CD14-positive monocyte (primary cell): ENCODE results near the gene SLC26A6. TPM values are rescaled to one million over a fixed set of nuclear protein-coding genes. Genes with fewer than 3 reads are reported as not detected.
A peak's percentile ranks its signal among the peaks of the same experiment; 100 is the strongest.

ENCODE experiments used
- DNase-seq, 3 donors: peaks; one replicate each; pipeline ENCODE4 v3.0.0-alpha.2; 2011 to 2022
- H2AFZ ChIP-seq: 2 replicates; pipeline ENCODE4 v1.6.0; 2012; ENCODE audit warnings: mild to moderate bottlenecking, low read depth, low read length, inconsistent platforms; ENCODE audit not compliant: insufficient read depth, poor library complexity, severe bottlenecking
- H3K27ac ChIP-seq, 2 donors: 1 replicate in 1 of 2; 2 replicates in 1 of 2; pipeline ENCODE4 v1.5.1; 2012 to 2013; ENCODE audit warnings: low read length in 2 of 2, control low read depth in 1 of 2, inconsistent platforms in 1 of 2, low read depth in 1 of 2, mild to moderate bottlenecking in 1 of 2
- H3K27me3 ChIP-seq, 2 donors: one replicate each; pipeline versions ENCODE4 v1.6.0 to v1.6.1; 2011 to 2013; ENCODE audit warnings: low read length in 2 of 2; ENCODE audit not compliant: control insufficient read depth in 2 of 2, insufficient read depth in 2 of 2
- H3K36me3 ChIP-seq, 2 donors: replicated peaks in 1 of 2; 1 replicate in 1 of 2; 2 replicates in 1 of 2; pipeline versions ENCODE4 v1.5.1 to v1.6.1; 2012 to 2013; ENCODE audit warnings: low read length in 2 of 2, control low read depth in 1 of 2, inconsistent platforms in 1 of 2, mild to moderate bottlenecking in 1 of 2; ENCODE audit not compliant: insufficient read depth in 2 of 2, control insufficient read depth in 1 of 2
- H3K4me1 ChIP-seq, 2 donors: 1 replicate in 1 of 2; 2 replicates in 1 of 2; pipeline versions ENCODE4 v1.5.1 to v1.6.1; 2012 to 2013; ENCODE audit warnings: low read length in 2 of 2, control low read depth in 1 of 2, inconsistent platforms in 1 of 2, mild to moderate bottlenecking in 1 of 2, moderate library complexity in 1 of 2; ENCODE audit not compliant: insufficient read depth in 2 of 2, control insufficient read depth in 1 of 2
- H3K4me2 ChIP-seq: replicated peaks from 2 replicates; pipeline ENCODE3; 2012; ENCODE audit warnings: low read length, moderate library complexity, mild to moderate bottlenecking; ENCODE audit not compliant: poor library complexity, severe bottlenecking; ENCODE audit errors: extremely low read depth
- H3K4me3 ChIP-seq, 3 experiments: fragments of 200-600 bp in 1 of 3; sonication (generic) in 1 of 3; replicated peaks in 1 of 3; 1 replicate in 2 of 3; 2 replicates in 1 of 3; pipeline ENCODE4 v1.5.1; 2011 to 2013; ENCODE audit warnings: low read length in 3 of 3, mild to moderate bottlenecking in 3 of 3, control low read depth in 2 of 3, low read depth in 2 of 3, inconsistent platforms in 1 of 3, moderate library complexity in 1 of 3
- H3K79me2 ChIP-seq: 2 replicates; pipeline ENCODE4 v1.6.0; 2012; ENCODE audit warnings: mild to moderate bottlenecking, control low read depth, inconsistent platforms, low read length, moderate library complexity; ENCODE audit not compliant: insufficient read depth
- H3K9ac ChIP-seq: 2 replicates; pipeline ENCODE4 v1.6.0; 2017; ENCODE audit warnings: low read length, mild to moderate bottlenecking; ENCODE audit not compliant: insufficient read depth, poor library complexity, severe bottlenecking
- H3K9me3 ChIP-seq, 2 donors: replicated peaks in 1 of 2; 1 replicate in 1 of 2; 2 replicates in 1 of 2; pipeline versions ENCODE4 v1.5.1 to v1.6.1; 2012 to 2013; ENCODE audit warnings: low read length in 2 of 2, control low read depth in 1 of 2; ENCODE audit not compliant: control insufficient read depth in 1 of 2, insufficient read depth in 1 of 2
- H4K20me1 ChIP-seq: 2 replicates; pipeline ENCODE4 v1.6.0; 2012; ENCODE audit warnings: mild to moderate bottlenecking, low read length, control low read depth, moderate library complexity; ENCODE audit not compliant: insufficient read depth
- H3K27ac Mint-ChIP-seq, 7 donors: one replicate each; pipeline ENCODE4 v1.8.0; 2020; ENCODE audit warnings: mild to moderate bottlenecking in 7 of 7, mixed read lengths in 7 of 7, moderate library complexity in 6 of 7, inconsistent platforms in 2 of 7
- H3K27me3 Mint-ChIP-seq, 3 donors: one replicate each; pipeline ENCODE4 v1.8.0; 2021 to 2022; ENCODE audit warnings: low read depth in 3 of 3, mild to moderate bottlenecking in 3 of 3, mixed read lengths in 3 of 3, moderate library complexity in 3 of 3, inconsistent platforms in 1 of 3
- H3K36me3 Mint-ChIP-seq, 2 donors: one replicate each; pipeline ENCODE4 v1.8.0; 2020; ENCODE audit warnings: mixed read lengths in 2 of 2, inconsistent platforms in 1 of 2, mild to moderate bottlenecking in 1 of 2
- H3K4me1 Mint-ChIP-seq: one replicate; pipeline ENCODE4 v1.8.0; 2020; ENCODE audit warnings: mild to moderate bottlenecking, mixed read lengths
- H3K4me3 Mint-ChIP-seq, 2 donors: one replicate each; pipeline ENCODE4 v1.8.0; 2020; ENCODE audit warnings: mild to moderate bottlenecking in 2 of 2, mixed read lengths in 2 of 2, moderate library complexity in 1 of 2
- H3K9me3 Mint-ChIP-seq, 7 donors: one replicate each; pipeline ENCODE4 v1.8.0; 2020 to 2022; ENCODE audit warnings: mixed read lengths in 7 of 7, mild to moderate bottlenecking in 6 of 7, moderate library complexity in 6 of 7, inconsistent platforms in 2 of 7
- WGBS: methylation state at CpG from one replicate; pipeline ENCODE4 v1.1.5; 2013; ENCODE audit warnings: missing lambda C conversion rate; ENCODE audit not compliant: insufficient coverage; 5-methylcytosine and 5-hydroxymethylcytosine counted together
- intact Hi-C, 2 donors: fragments of 100-400 bp; cut with micrococcal nuclease; formaldehyde crosslinking; loops; one replicate each; pipeline versions ENCODE4 v1.15.0 to v1.15.1; 2023
- polyA plus RNA-seq, 3 donors: library from polyadenylated mRNA; depleted of rRNA in 1 of 3; unstranded in 2 of 3; stranded (reverse) in 1 of 3; fragments of 300-500 nt in 2 of 3; fragments of >200 nt in 1 of 3; fragmentation: Illumina TruSeq in 2 of 3; gene quantifications; 1 replicate in 2 of 3; 2 replicates in 1 of 3; pipeline ENCODE4 v1.2.3, GENCODE V29; 2012 to 2021
- TF ChIP-seq, protein P1 (sequence below): fragments of 200-600 bp; IDR thresholded peaks from one replicate; pipeline ENCODE4 v1.8.0; 2022; ENCODE audit warnings: antibody characterized with exemption, mild to moderate bottlenecking

Gene SLC26A6
- polyA plus RNA-seq, 3 donors = 16.3 to 92.8 (median 20.4) TPM

- Histone ChIP-seq H3K4me1 (peaks cover 21 to 32% of the 10 kb centered on the region in 2 donors), H2AFZ (no peak overlapping the region), H3K27me3 (no peaks in the 10 kb centered on the region), H3K9me3 (no peaks in the 10 kb centered on the region), H3K4me3 (no peak overlapping the region), H3K79me2 (peaks cover 19% of the 10 kb centered on the region), H3K27ac (no peak overlapping the region), H3K9ac (no peak overlapping the region), H3K36me3 (peaks cover 63 to 69% of the 10 kb centered on the region in 2 donors), H4K20me1 (peaks cover 16% of the 10 kb centered on the region), H3K4me2 (no peak overlapping the region)
- H3K4me1 Mint-ChIP-seq = peaks cover 23% of the 10 kb centered on the region
- TF ChIP-seq, protein P1, sequence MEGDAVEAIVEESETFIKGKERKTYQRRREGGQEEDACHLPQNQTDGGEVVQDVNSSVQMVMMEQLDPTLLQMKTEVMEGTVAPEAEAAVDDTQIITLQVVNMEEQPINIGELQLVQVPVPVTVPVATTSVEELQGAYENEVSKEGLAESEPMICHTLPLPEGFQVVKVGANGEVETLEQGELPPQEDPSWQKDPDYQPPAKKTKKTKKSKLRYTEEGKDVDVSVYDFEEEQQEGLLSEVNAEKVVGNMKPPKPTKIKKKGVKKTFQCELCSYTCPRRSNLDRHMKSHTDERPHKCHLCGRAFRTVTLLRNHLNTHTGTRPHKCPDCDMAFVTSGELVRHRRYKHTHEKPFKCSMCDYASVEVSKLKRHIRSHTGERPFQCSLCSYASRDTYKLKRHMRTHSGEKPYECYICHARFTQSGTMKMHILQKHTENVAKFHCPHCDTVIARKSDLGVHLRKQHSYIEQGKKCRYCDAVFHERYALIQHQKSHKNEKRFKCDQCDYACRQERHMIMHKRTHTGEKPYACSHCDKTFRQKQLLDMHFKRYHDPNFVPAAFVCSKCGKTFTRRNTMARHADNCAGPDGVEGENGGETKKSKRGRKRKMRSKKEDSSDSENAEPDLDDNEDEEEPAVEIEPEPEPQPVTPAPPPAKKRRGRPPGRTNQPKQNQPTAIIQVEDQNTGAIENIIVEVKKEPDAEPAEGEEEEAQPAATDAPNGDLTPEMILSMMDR = no peak
- H3K27ac Mint-ChIP-seq = peak overlapping the region in 1 of 7 donors; percentile 12
- 96% methylated on average over 21 of the region's 22 CpGs for WGBS
- H3K9me3 Mint-ChIP-seq = peaks cover 0 to 1% (median 0%) of the 10 kb centered on the region in 7 donors
- no peak overlapping the region for H3K4me3 Mint-ChIP-seq
- peaks cover 0 to 4% (median 1%) of the 10 kb centered on the region in 3 donors for H3K27me3 Mint-ChIP-seq
- no peak for DNase-seq
- H3K36me3 Mint-ChIP-seq = peaks cover 53 to 67% of the 10 kb centered on the region in 2 donors
- intact Hi-C loops = loop anchor here (10.0 kb wide), 1 partner anchor 167 kb away; a partner anchor contains a TSS
Measured at GRCh38 chr3:48631516-48632448, 3.5 kb downstream of the SLC26A6 start.

- Histone ChIP-seq H3K79me2 (peaks cover 19% of the 10 kb centered on the region), H3K9ac (no peak overlapping the region), H3K36me3 (peaks cover 73 to 78% of the 10 kb centered on the region in 2 donors), H3K9me3 (no peaks in the 10 kb centered on the region), H3K4me3 (no peak overlapping the region), H4K20me1 (peaks cover 16% of the 10 kb centered on the region), H3K4me1 (peaks cover 13 to 24% of the 10 kb centered on the region in 2 donors), H3K27ac (no peak overlapping the region), H3K4me2 (no peak overlapping the region), H3K27me3 (no peaks in the 10 kb centered on the region), H2AFZ (no peak overlapping the region)
- H3K4me3 Mint-ChIP-seq = no peak overlapping the region
- TF ChIP-seq, protein P1 = no peak
- intact Hi-C loops = loop anchor here (10.0 kb wide), 1 partner anchor 166 kb away; a partner anchor contains a TSS
- H3K27ac Mint-ChIP-seq = peak overlapping the region in 1 of 7 donors; percentile 25
- whole genome bisulfite sequencing = 95% methylated on average over 11 of the region's 12 CpGs
- H3K9me3 Mint-ChIP-seq = peaks cover 0 to 2% (median 0%) of the 10 kb centered on the region in 7 donors
- H3K4me1 Mint-ChIP-seq = peaks cover 15% of the 10 kb centered on the region
- H3K27me3 Mint-ChIP-seq = peaks cover 0 to 4% (median 3%) of the 10 kb centered on the region in 3 donors
- peaks cover 63 to 77% of the 10 kb centered on the region in 2 donors for H3K36me3 Mint-ChIP-seq
- no peak for DNase-seq
Measured at GRCh38 chr3:48630833-48631232, 4.4 kb downstream of the SLC26A6 start.
